OCI-LY3 (cell line): Measurements from ENCODE around the gene CPEB1.

Experiments used
- H2AFZ ChIP-seq: fragments of 200-600, 300-600 bp; shearing (Covaris generic); 2 replicates; pipeline ENCODE4 v1.6.0; 2014; ENCODE audit warnings: antibody characterized with exemption, low read depth, low read length
- H3K27ac ChIP-seq: fragments of 200-600, 300-600 bp; sonication (generic); 2 replicates; pipeline ENCODE4 v1.5.1; 2014; ENCODE audit warnings: mild to moderate bottlenecking, low read length, moderate library complexity, mixed read lengths
- H3K27me3 ChIP-seq: fragments of 200-600, 300-600 bp; sonication (generic); 2 replicates; pipeline ENCODE4 v1.6.1; 2014; ENCODE audit warnings: low read depth, low read length, mixed read lengths
- H3K36me3 ChIP-seq: fragments of 200-600, 300-600 bp; sonication (generic); replicated peaks from 2 replicates; pipeline ENCODE3; 2014; ENCODE audit warnings: low read depth, low read length, mixed read lengths
- H3K4me1 ChIP-seq: fragments of 300-600, 200-600 bp; sonication (generic); 2 replicates; pipeline ENCODE4 v1.6.1; 2014; ENCODE audit warnings: low read length, mixed read lengths
- H3K4me2 ChIP-seq: fragments of 200-600, 300-600 bp; sonication (generic); 2 replicates; pipeline ENCODE4 v1.6.1; 2014; ENCODE audit warnings: low read length, mixed read lengths
- H3K4me3 ChIP-seq: fragments of 300-600, 200-600 bp; sonication (generic); 2 replicates; pipeline ENCODE4 v1.5.1; 2014; ENCODE audit warnings: antibody characterized with exemption, mild to moderate bottlenecking, low read length, moderate library complexity
- H3K79me2 ChIP-seq: fragments of 300-600, 200-600 bp; shearing (Covaris generic); 2 replicates; pipeline ENCODE4 v1.6.1; 2014; ENCODE audit warnings: mild to moderate bottlenecking, low read length, mixed read lengths
- H3K9ac ChIP-seq: fragments of 300-600, 200-600 bp; shearing (Covaris generic); 2 replicates; pipeline ENCODE4 v1.6.0; 2014; ENCODE audit warnings: mild to moderate bottlenecking, low read length, moderate library complexity
- H3K9me3 ChIP-seq: fragments of 200-600, 300-600 bp; shearing (Covaris generic); 2 replicates; pipeline ENCODE4 v1.6.1; 2014; ENCODE audit warnings: low read length, mixed read lengths; ENCODE audit not compliant: insufficient read depth
- H4K20me1 ChIP-seq: fragments of 200-600, 300-600 bp; sonication (generic); 2 replicates; pipeline ENCODE4 v1.6.1; 2016; ENCODE audit warnings: low read length, mixed read lengths; ENCODE audit not compliant: insufficient read depth
- CTCF ChIP-seq: fragments of 200-600, 300-600 bp; sonication (generic); IDR thresholded peaks from 2 replicates; pipeline ENCODE4 v1.5.1; 2014; ENCODE audit warnings: antibody characterized with exemption, low read length, low read depth
- EZH2phosphoT487 ChIP-seq: fragments of 200-600 bp; shearing (Covaris generic); IDR thresholded peaks from 2 replicates; pipeline ENCODE4 v1.6.1; 2018; ENCODE audit warnings: antibody characterized with exemption, mixed run types, low read depth

CPEB1 gene

GRCh38 chr15:82545478-82545877 lies 101.7 kb downstream of the CPEB1 start:
- Histone ChIP-seq H3K27me3 (peaks cover 23% of the 10 kb centered on the region), H2AFZ (no peak overlapping the region), H3K27ac (no peak overlapping the region), H3K9me3 (no peaks in the 10 kb centered on the region), H3K36me3 (no peaks in the 10 kb centered on the region), H4K20me1 (no peaks in the 10 kb centered on the region), H3K4me1 (peaks cover 5% of the 10 kb centered on the region), H3K4me3 (no peak overlapping the region), H3K79me2 (peaks cover 9% of the 10 kb centered on the region), H3K4me2 (no peak overlapping the region), H3K9ac (no peak overlapping the region)
- TF ChIP-seq EZH2phosphoT487 (no peak), CTCF (no peak)

DNA sequence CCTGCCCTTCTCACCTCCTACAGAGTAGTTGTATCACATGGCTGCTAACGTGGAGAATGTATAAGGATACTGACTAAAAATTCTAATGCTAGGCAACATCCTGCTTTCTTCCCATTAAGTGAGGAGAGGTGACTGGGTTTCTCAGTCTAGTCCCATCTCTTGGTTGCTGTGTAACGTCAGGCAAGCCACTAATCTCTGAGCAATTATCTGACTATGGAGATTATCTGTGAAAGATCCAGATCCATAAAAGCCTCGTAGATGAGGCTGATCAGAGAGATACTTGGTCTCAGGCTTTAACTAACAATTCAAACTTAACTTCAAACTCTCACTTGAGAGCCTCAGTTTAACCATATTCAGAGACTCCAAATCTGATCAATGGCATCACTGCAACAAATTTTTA lies 102.2 kb downstream of the CPEB1 start:
- Histone ChIP-seq H3K4me1 (peaks cover 5% of the 10 kb centered on the region), H3K27me3 (peaks cover 20% of the 10 kb centered on the region), H3K9ac (no peak overlapping the region), H3K4me3 (no peak overlapping the region), H3K4me2 (no peak overlapping the region), H2AFZ (no peak overlapping the region; the same call in 1 of the 2 replicates), H3K79me2 (peaks cover 13% of the 10 kb centered on the region), H3K27ac (no peak overlapping the region), H4K20me1 (no peaks in the 10 kb centered on the region), H3K36me3 (no peaks in the 10 kb centered on the region), H3K9me3 (no peaks in the 10 kb centered on the region)
- TF ChIP-seq EZH2phosphoT487 (no peak), CTCF (no peak)

- peaks cover 19% of the 10 kb centered on the region for H3K79me2 ChIP-seq
- H3K27ac ChIP-seq: no peak overlapping the region
- H4K20me1 ChIP-seq: peaks cover 4% of the 10 kb centered on the region; the same call in 1 of the 2 replicates
- peaks cover 20% of the 10 kb centered on the region for H3K27me3 ChIP-seq
- no peak overlapping the region for H3K4me2 ChIP-seq
- H3K9ac ChIP-seq: no peak overlapping the region
- no peak overlapping the region for H3K4me3 ChIP-seq
- H2AFZ ChIP-seq: no peak overlapping the region; the same call in 1 of the 2 replicates
- no peaks in the 10 kb centered on the region for H3K9me3 ChIP-seq
- peaks cover 5% of the 10 kb centered on the region for H3K4me1 ChIP-seq
- H3K36me3 ChIP-seq: peaks cover 5% of the 10 kb centered on the region
- TF ChIP-seq EZH2phosphoT487 (no peak), CTCF (no peak)
Measured at GRCh38 chr15:82544431-82544830, 102.7 kb downstream of the CPEB1 start.

DNA sequence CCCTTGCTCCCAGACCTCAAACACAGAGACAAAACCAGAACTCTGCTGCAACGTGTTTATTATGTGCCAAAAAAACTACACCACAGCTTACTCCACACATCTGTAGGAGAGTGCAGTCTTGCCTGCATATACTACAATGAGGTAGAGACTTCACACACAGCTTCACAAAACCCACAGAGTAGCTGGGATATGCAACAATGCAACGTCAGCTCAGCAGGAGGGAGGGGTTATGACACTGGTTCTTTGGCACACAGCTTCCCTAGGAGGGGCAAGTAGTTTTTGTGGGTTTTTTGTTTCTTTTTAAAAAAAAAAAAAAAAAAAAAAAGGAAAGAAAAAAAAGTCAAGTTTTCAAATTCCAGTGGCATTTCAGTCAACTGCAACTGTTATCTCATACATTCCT lies 104.0 kb downstream of the CPEB1 start:
- Histone ChIP-seq H3K4me3 (no peak overlapping the region), H3K4me1 (peaks cover 13% of the 10 kb centered on the region), H4K20me1 (peaks cover 17% of the 10 kb centered on the region), H3K4me2 (no peak overlapping the region), H3K9ac (no peak overlapping the region), H3K36me3 (peaks cover 18% of the 10 kb centered on the region), H3K9me3 (no peaks in the 10 kb centered on the region), H2AFZ (no peak overlapping the region), H3K27me3 (peaks cover 20% of the 10 kb centered on the region), H3K27ac (no peak overlapping the region), H3K79me2 (peaks cover 31% of the 10 kb centered on the region)
- no peak for TF ChIP-seq CTCF
- no peak for TF ChIP-seq EZH2phosphoT487
